HG02840 (cell line): ENCODE data around the gene IQCE.

Experiments used
- ATAC-seq: cut with Tn5 transposase; IDR thresholded peaks from one replicate; pipeline ENCODE4 v1.9.1; 2021; ENCODE audit warnings: mild to moderate bottlenecking, moderate library complexity, moderate number of reproducible peaks; ENCODE audit not compliant: unreplicated experiment, low FRiP score

Gene IQCE

DNA sequence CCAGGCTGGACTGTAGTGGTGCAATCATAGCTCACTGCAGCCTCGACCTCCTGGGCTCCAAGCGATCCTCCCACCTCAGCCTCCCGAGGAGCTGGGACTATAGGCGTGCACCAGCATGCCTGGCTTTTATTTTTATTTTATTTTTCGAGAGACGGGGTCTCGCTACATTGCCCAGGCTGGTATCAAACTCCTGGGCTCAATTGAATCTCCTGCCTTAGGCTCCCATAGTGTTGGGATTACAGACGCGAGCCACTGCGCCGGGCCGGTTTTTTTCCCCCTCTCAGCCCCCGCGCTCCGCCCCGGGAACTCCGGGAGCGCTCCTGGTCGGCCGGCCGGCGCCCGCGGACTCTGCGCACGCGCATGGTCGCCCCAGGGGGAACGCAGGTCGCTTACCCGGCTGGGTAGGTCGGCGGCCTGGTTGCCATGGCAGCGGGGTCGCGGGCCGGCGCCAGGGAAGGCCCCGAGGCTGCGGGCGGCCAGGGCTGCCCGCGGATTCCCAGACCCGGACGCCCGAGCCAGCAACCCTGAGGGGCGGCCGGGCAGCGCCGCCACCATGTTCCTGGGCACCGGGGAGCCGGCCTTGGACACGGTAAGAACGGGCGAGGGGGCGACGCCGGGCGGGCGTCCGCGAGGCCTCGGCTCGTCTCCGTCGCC is at the start of gene IQCE:
Gene IQCE, plus strand, starts transcription at position 351 of the 654 bp plus-strand sequence. Its CDS starts 203 bp downstream, at position 554.
- peak; percentile 57 for ATAC-seq

GRCh38 chr7:2509298-2509906 is 49.4 kb upstream of the IQCE start:
- no peak for ATAC-seq

DNA sequence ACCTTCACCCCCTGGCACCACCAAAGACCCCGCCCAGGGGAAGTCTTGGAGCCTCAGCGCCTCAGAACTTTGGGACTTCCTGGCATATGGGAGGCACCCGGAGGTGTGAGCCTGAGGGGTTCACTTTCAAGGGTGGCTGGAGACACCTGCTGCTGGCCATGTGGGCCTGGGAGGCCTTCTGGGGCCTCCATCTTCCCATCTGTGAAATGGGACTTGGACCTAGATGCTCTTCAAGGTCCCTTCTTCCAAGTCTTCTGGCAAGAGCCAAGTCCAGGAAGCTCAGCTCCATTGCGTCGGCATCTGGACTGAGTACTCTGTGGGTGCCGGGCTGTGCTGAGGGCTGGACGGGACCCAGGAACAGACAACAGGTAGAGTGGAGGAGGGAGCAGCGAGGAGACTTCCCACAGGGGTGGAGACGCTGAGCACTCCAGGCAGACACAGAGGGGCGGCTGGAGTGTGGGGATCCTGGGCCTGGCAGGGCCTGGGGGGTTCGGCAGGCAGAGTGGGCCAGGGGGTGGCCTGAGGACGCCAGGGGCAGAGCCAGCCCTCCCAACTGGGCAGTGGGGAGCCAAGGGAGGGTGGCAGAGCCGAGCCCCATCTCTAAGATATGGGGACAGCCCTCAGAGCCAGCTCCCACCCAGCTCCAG is 48.5 kb upstream of the IQCE start:
- ATAC-seq = no peak

DNA sequence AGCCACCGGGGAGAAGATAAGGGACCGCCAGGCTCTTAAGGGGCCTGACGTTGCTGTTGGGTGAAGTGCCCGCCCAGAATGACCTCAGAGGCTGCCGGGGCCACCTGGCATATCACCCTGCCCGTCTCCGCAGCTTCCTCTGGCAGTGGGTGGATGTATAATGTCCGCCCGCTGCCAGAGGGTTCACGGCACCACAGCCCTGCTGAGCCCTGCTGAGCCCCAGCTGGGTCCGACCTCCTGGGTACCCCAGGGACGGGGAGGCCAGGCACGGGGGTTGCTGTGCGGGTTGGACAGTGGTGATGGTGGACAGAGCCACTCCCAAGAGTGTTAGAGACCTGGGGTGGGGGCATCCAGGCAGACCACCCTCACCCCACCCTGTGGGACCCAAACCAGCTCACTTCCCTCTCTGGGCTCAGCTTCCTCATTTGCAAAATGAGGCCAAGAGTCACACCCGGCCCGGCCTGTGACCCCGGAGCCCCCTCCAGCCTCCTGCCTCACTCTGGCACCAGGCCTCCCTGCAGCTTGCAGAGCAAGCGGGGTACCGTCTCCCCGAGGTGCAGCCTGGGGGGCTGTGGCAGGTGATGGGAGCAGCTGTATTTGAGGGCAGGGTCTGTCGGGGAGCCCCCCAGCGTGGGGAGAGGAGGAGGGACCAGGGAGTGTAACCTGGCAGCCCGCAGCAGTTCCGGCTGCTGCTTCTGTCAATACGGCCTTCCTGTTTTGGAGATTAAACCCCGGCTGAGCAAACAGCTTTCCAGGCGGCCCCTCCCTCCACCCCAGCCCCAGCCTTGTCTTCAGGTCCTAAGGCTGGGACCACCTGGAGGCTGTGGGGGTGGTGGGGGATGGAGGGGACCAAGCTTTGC is 47.6 kb upstream of the IQCE start:
- ATAC-seq = no peak

- no peak for ATAC-seq
Measured at GRCh38 chr7:2511769-2512168, 47.0 kb upstream of the IQCE start.

- ATAC-seq = no peak
Measured at GRCh38 chr7:2512179-2512661, 46.6 kb upstream of the IQCE start.

- no peak for ATAC-seq
Measured at GRCh38 chr7:2512713-2513112, 46.1 kb upstream of the IQCE start.

DNA sequence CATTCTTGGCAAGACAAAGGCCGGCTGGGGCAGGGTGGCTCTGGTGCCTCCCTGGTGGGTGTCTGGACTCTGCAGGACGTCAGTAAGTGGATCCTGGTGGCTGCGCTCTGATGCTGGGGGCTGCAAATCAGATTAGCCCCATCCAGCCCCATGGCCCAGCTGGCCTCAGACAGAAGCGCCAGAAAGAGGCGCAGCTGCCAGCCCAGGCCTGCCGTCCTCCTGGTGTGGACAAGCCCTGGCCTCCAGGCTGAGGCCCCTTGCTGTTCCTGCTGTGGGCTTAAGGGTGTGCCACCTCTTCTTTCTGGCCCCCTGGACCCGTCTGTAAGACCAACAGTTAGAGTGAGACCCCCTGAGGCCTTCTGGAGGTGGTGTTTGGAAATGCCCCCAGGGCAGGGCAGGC is 45.1 kb upstream of the IQCE start:
- no peak for ATAC-seq

DNA sequence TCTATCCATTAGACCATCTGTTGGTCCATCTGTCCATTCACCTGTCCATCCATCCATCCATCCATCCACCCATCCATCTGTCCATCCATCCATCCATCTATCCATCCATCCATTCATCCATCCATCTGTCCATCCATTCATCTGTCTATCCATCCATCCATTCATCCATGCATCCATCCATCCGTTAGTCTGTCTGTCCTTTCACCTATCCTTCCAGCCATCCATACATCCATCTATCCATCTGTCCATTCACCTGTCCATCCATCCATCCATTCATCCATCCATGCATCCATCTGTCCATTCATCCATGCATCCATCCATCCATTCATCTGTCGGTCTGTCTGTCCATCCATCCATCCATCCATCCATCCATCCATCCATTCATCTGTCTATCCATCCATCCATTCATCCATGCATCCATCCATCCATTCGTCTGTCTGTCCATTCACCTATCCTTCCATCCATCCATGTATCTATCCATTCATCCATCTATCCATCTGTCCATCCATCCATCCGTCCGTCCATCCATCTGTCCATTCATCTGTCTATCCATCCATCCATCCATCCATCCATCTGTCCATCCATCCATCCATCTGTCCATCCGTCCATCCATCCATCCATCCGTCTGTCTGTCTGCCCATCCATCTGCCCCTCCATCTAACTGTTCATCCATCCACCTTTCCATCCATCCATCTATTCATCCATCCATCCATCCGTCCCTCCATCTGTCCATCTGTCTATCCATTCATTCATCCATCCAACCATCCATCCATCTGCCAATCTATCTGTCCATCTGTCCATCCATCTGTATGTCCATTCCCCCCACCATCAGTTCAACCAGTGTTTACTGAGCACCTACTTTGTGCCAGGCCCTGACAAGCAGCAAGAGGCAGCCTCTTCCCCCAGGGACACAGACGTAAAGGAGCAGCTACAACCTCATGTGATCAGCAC is 44.0 kb upstream of the IQCE start:
- no peak for ATAC-seq

- ATAC-seq = no peak
Measured at GRCh38 chr7:2515424-2516193, 43.2 kb upstream of the IQCE start.

- no peak for ATAC-seq
Measured at GRCh38 chr7:2516194-2516555, 42.6 kb upstream of the IQCE start.

DNA sequence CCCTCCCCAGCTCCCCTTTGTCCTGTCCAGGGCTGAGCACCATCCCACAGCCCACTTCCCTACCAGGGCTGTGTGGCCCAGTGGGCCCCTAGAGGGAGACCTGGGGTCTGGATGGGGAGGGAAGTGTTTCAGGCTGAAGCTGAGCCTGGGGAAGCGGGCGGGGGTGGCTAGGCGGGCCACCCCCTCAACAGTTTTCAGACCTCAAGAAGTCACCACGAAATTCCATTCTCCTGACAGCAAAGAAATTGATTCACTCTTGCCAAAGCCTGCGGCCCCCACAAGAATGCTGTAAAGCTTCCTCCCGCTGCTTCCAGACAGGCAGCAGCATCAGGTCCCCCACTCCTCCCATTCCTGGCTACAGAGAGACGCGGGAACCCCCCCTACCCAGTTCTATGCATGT is 41.8 kb upstream of the IQCE start:
- no peak for ATAC-seq

GRCh38 chr7:2517678-2518507 is 40.9 kb upstream of the IQCE start:
- ATAC-seq = no peak

GRCh38 chr7:2518737-2519118 is 40.1 kb upstream of the IQCE start:
- ATAC-seq = no peak

GRCh38 chr7:2519119-2519930 is 39.5 kb upstream of the IQCE start, which contains the start of gene LFNG:
Gene LFNG, plus strand, starts transcription at chr7:2519774. Its CDS starts 88 bp downstream, at chr7:2519862.
- peak; percentile 83 for ATAC-seq

DNA sequence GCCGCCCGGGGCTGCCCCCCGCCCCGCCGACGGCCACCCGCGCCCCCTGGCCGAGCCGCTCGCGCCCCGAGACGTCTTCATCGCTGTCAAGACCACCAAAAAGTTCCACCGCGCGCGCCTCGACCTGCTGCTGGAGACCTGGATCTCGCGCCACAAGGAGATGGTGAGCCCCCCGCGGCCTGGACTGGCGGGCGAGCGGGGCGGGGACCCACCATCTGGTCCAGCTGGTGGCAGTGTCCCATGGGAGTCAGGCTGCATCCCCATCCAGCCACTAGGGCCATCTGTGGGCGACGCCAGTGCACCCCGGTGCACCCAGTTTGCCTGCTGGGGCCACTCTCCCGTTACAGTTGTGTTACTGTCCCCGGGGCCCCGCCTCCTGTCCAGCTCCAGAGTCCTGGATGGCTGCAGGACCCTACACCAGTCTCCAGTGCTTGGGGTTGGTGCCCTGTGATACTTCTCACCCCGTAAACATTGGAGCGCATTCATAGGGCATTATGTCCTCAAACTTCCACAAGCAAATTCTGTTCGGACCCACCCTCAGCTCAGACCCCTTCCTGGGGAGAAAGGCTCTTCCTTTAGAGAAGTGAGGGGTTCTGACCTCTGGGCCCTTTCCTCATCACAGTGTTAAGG is 38.5 kb upstream of the IQCE start:
- no peak for ATAC-seq

GRCh38 chr7:2520761-2521290 is 38.0 kb upstream of the IQCE start:
- ATAC-seq = no peak
